Sigmoid colon (tissue), 4 donors: ENCODE results near the gene OPRL1.

Experiments used
- CTCF ChIP-seq, 4 experiments: fragments of 450-650 bp in 3 of 4; fragments of 200-600 bp in 1 of 4; IDR thresholded peaks; one replicate each; pipeline ENCODE4 v1.5.1; 2016 to 2019; ENCODE audit warnings: antibody characterized with exemption in 4 of 4, mild to moderate bottlenecking in 3 of 4, moderate library complexity in 2 of 4
- EP300 ChIP-seq, 4 donors: sonication (generic); formaldehyde crosslinking; IDR thresholded peaks; one replicate each; pipeline ENCODE4 v1.6.1; 2017; ENCODE audit warnings: antibody characterized with exemption in 4 of 4
- POLR2A ChIP-seq, 2 donors: fragments of 450-650 bp; IDR thresholded peaks; one replicate each; pipeline ENCODE4 v1.6.1; 2016; ENCODE audit warnings: antibody characterized with exemption in 2 of 2, mild to moderate bottlenecking in 2 of 2, moderate library complexity in 2 of 2
- POLR2AphosphoS5 ChIP-seq, 4 donors: sonication (generic); formaldehyde crosslinking; IDR thresholded peaks; one replicate each; pipeline ENCODE4 v1.6.1; 2017; ENCODE audit warnings: antibody characterized with exemption in 4 of 4

- TF ChIP-seq CTCF (IDR thresholded peaks at IDR 0.05): peak; percentile 60 to 83 (median 77)
- TF ChIP-seq EP300 (IDR thresholded peaks at IDR 0.05): no peak
- no peak for TF ChIP-seq POLR2AphosphoS5 (IDR thresholded peaks at IDR 0.05)
- TF ChIP-seq POLR2A (IDR thresholded peaks at IDR 0.05): no peak
These were observed 22.0 kb upstream of the OPRL1 start for GRCh38 chr20:64057628-64058498.
